Stimulated activated CD4-positive, alpha-beta T cell treated with anti-CD3 and anti-CD28 coated beads, Interleukin-2, amount 100 ng/mL, for 48 hours (primary cell): ENCODE data around the gene ADAMTS17.
A peak's percentile ranks its signal among the peaks of the same experiment; 100 is the strongest.

ENCODE experiments used
- DNase-seq, 2 donors: peaks; one replicate each; pipeline ENCODE4 v3.0.0-alpha.2; 2020

The ADAMTS17 gene

DNA sequence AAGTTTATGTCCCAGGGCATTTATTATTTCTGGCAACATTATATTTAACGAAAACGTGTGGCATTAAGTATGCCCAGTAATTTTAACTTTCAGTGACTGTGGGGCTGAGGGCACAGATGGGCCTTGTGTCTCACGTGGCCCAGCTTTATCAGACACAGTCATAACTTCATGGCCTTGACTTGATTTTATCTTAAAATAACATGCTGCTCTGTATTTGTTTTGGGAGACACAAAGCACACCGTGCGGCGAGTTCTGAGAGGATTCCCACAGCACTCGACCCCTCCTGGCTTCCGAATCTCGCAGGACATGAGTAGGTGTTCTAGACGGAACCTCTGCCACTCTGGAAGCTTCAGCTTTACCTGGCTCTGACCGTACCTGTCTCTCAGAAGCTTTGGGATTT lies 180.8 kb downstream of the ADAMTS17 start:
- DNase-seq: no peak

DNA sequence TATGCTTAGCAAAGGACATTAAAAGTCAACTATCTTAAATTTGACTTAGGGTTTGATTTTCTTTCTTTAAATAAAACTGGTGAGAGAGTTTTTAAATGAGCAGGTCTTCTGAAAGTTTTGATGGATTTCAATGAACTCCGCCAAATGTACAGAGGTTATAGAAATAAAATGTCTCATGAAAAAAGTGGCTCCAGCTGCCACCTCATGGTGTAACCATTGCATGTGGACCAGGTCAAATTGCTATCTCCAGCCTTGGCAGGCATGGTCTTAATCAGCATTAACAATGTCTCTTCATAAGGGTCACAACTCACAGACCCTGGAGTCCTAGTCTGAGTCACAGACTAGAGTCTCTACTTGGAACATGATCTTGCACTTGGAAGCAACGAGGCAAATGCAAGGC lies 182.3 kb downstream of the ADAMTS17 start:
- no peak for DNase-seq

DNA sequence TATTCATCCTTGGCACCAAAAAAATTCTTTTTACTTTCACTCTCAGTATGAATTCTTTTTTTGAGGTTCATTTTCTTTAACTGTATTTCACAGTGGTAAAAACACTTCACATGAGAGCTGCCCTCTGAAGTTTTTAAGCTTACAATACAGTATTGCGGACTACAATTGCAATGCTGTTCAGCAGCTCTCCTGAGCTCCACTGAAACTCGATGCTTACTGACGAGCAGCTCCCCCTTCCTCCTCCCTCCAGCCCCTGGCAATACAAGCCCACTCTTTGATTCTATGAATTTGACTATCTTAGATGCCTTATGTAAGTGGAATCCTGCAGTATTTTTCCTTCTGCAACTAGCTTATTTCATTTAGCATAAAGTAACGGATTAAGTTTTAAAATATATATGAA lies 183.4 kb downstream of the ADAMTS17 start:
- no peak for DNase-seq

DNA sequence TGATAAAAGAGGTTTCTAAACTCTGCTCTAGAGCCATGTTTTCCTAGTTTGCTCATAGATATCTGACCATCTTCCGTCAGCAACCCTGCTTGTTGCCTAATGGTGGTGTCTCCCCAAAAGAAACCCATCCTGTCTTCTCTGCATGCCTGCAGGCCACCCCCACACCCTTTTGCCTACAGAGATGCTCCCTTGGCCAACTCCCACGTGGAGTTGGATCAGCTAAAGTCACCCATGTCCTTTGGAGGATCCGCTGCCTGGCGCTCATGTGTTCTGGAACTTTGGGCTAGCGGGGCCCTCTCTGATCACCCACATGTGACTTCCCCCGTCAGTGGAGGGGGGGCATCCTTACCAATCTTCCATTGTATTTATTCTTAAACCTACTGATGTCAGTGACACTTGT lies 185.6 kb downstream of the ADAMTS17 start:
- DNase-seq: no peak

DNA sequence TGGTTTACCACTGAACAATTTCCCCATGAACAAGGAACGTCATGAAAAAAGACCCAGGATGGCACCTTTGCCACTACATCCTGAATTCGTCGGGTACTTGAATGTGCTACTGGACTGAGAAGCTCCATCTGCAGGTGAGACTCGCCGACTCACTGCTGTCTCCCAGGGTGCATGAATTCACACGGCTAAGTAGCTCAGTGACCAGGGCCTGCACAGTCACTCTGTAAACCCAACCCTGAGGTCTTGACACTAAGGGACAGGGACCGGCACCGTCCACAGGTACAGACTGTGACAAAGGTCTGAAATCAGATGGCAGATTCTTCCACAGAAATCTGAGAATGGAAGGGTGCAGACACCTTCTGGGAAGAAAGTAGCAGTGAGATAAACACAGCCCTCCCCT lies 187.4 kb downstream of the ADAMTS17 start:
- no peak for DNase-seq

DNA sequence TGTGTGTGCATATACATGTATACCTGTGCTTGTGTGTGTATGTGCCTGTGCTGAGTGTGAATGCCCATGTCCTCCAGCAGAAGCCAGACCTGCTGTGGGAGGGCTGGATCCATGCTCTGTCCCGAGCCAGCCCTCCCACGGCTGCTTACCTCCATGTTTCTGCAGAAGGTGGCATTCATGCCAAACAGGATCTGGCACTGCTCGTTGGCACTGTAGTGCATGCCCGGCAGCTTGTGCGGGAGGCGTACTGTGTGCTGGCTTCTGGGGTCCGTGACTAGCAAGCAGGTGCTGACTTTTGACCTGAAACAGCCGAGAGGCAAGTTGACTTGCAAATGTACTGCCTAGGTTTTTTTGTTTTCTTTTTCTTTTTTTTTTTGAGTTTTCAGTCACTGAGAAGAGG lies 189.3 kb downstream of the ADAMTS17 start:
- no peak for DNase-seq

DNA sequence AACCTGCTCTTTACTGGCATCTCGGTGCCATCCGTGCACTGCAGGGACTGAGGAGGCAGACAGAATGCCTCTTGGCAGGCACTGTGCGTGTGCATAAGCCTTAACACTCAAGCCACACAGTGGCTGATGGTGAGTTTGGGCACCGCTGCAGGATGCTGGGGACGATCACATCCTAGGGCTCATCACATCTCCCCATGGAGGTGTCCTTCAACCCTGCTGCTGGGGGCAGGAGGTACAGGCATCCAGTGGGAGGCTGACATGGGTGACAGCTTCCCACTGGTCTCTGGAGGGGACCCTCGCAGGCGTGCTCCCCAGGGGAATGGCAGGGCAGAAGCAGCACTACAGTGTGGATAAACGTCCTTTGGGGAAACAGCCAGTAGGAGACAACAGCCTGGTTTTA lies 190.9 kb downstream of the ADAMTS17 start:
- no peak for DNase-seq

DNA sequence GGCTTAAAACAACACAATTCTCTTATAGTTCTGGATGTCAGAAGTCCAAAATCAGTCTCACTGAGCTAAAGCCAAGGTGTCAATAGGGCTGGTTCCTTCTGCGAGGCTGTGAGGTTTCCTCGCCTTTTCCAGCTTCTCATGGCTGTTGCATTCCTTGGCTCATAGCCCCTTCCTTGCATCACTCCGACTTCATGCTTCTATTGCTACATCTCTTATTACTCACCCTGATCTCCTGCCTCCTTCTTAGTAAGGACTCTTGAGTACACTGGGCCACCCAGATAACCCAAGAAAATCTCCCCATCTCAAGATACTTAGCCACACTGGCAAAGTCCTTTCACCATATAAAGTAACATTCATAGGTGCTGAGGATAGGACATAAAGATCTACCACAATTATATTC lies 193.9 kb downstream of the ADAMTS17 start:
- DNase-seq: no peak

DNA sequence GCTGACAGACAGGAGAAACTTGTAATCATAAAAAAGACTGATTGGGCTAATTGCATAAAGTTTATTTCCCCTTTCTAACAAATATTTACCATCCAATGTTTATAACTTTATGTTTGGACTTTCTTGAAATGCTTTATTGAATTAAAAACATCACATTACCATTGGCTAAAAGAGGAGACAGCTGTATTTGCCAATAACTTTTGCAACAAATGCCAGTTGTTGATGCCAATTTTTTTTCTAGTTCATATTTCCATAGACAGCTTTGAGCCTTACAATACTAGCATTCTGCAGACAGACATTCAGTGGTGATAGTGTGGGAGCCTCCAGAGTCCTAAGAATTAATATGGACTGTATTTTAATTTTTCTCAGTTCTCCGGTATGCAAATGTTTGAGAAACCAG lies 198.4 kb downstream of the ADAMTS17 start:
- DNase-seq: no peak

DNA sequence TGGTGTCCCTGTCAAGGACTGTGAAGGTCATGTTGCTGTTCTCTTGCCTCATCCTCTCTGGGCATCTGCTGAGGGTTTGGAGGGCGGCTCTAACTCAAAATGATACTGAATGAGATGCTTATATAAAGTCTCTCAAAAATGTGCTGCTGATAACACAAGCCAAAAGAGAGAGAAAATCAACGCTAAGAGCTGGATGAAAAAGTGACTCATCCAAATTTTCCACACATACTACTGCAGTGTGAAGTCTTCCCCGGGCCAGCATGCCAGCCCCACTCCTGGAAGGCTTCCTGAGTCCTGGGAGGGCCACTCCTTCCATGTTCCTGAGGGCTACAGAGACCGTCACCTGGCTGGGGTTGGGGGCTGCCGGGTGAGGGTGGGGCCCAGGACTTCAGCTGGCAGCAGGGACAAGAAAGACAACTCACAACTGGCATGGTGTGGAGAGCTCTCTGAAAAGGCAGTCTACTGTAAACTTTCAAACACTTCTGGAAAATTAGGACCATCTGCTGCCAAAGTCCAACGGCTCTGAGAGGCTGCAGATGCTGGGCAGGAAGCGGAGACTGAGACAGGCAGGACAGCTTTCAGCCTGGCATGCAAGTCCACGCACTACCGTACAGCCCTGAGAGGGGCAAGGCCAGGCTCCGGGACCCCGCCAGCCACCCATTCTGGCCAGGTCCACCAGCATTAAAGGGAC lies 200.3 kb downstream of the ADAMTS17 start:
- DNase-seq: no peak

DNA sequence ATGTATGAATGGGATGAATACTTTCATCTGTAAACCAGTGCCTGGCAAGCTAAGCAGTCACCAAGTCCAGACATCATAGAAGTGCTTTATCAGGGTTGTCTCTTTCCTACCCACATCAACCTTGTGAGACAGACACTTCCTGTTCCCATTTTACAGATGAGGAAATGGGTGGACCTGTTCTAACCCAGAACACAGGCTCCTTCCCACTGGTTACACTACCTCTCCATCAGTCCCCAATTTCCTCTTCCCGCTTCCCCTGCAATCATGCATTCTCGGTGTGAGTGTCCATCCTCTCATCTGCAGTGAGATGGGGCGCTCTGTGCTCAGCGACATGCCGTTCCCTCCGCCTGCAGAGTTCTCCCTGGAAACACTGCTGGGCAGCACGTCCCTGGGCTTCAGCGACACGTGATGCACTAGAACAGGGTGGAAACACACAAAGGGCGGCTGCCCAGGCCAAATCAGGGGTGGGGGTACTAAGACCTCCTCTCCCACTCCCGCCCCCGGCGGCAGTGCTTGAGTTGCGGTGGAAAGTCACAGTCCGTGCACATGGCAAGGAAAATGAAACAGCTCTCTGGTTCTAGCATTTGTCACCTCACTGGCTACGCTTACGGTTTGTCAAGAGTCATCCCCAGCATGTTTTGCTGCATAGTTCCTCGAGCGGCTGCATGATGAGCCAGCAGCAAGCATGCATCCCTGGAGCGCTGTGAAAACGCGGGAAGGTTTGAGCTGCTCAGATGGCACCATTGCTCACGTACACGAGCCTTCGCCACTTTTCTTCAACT lies 201.1 kb downstream of the ADAMTS17 start:
- DNase-seq: no peak

DNA sequence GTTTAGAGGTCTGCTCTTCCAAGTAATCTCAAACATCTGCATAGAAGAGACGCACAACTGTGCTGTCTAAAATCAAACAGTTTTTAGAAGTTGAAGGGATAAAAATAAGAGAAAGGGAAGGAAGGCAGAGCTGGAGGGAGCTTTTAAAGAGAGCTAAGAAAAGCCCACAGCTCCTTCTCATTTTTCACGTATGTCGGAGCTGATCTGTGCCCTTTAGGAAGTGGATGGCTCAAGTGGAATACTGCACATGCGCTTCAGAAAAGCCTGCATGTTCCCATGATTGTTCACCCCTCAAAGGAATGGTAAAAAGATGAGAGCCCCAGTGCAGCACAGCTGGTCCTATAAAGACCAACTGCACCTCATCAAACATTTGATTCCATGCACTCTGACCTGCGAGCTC lies 207.2 kb downstream of the ADAMTS17 start:
- DNase-seq: no peak

DNA sequence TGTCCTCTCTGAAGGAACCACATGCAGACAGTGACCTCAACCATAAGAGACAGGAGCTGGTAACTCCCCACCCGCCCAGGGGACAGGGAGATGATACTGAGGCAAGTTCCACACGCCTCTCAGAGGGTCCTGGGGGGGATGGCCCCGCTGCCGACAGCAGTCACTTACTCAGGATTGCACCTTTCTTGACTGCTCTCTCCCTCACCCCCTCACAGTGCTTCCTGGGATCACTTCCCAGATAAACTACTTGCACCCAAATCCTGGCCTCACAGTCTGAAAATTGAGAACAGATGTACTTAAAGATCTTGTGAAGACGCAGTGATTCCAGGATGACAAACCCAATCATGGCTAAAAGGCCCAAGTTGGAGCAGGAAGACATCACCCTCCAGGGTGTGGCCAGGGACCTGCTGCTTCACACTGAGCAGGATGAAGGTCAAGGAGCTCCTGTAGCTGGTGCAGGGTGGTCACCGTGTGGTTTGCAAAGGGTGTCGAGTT lies 207.6 kb downstream of the ADAMTS17 start:
- no peak for DNase-seq

DNA sequence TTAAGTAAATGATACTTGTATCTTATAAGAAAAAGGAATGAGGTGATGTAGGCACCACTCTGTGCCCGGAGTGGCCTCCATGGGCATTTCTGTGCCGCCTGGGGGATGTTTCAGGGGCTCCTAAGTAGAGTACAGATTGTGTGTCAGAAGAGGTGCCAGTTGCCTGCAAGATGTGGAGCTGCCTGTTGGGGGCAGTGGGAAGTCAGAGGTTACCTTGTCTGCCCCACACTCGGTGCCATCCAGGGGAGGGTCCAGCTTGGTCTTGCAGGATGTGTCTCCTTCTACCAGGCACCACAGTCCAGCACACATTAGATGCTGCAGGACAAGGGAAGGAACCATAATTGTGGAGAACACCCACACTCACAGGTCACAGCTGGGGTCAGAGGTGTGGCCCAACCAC lies 208.8 kb downstream of the ADAMTS17 start:
- no peak for DNase-seq

DNA sequence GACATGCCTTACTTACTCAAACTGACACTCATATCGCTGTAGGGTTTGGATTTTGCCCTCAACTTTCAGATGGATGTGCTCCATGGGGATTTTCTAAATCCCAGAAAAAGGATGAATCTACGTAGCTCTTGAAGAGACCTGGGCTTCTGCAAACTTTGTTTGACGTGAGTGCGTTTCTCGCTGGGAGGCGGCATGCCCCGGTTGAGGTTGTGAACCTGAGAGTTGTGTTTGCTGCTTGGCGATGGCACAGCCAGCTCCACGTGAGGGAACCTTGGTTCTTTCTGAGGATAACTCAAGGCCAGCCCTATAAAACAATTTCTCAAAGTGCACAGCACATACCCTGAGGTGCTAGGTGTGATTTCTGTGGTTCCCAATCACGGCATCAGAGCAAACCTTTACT lies 209.5 kb downstream of the ADAMTS17 start:
- DNase-seq: no peak

DNA sequence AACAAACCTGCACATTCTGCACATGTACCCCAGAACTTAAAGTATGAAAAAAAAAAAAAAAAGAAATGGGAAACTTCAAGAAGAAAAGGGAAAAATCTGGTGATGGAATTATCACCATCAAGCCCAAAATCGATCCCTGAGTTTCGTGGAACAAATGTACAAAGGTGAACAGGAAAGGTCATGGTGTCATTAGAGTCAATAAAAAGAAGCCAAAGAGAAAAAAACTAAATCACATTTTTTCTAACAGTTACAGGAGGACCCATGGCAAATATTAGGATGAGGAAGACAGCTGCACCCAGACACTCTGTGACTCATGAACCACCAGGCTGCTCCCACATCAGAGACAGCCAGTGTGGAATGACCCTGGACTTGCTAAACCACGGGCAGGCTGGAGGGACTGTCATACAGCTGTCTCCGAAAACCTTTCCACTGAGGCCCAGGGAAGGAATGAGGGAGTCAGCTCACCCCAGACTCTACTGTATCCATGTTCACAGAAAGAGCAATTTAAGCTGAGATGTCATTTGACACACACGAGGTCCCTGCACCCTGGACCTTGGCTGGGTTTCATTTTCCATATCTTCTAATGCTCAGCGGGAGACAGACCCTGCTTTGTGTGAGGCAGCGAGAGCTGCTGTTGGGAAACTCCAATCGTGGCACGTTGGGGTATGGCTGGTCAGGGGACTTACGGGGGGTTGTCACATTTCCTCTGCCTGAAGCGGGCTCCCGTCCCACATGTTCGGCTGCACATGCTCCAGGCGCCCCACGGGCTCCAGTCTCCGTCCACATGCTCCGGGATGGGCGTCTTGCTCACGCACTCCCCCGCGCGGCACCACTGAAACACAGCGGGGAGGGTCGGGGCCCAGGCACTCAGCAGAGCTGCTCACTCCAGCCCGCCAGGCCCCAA lies 210.2 kb downstream of the ADAMTS17 start:
- peak; percentile 25 to 41 for DNase-seq

DNA sequence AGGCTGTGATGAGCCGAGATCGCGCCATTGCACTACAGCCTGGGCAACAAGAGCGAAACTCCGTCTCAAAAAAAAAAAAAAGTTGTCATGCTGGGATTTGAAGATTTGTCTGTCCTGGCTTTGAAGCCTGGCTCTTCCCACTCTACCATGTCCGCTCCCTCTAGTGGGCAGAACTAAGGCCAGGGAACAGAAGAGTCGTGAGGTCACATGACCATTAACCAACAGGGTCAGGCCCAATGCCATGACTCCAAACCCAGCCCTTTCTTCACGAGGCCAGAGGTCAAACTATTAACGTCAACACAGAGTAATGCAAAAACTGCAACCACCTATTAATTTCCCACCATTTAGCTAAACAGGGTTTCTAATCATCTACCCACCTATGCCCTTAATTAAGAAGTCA lies 212.1 kb downstream of the ADAMTS17 start:
- DNase-seq: no peak

DNA sequence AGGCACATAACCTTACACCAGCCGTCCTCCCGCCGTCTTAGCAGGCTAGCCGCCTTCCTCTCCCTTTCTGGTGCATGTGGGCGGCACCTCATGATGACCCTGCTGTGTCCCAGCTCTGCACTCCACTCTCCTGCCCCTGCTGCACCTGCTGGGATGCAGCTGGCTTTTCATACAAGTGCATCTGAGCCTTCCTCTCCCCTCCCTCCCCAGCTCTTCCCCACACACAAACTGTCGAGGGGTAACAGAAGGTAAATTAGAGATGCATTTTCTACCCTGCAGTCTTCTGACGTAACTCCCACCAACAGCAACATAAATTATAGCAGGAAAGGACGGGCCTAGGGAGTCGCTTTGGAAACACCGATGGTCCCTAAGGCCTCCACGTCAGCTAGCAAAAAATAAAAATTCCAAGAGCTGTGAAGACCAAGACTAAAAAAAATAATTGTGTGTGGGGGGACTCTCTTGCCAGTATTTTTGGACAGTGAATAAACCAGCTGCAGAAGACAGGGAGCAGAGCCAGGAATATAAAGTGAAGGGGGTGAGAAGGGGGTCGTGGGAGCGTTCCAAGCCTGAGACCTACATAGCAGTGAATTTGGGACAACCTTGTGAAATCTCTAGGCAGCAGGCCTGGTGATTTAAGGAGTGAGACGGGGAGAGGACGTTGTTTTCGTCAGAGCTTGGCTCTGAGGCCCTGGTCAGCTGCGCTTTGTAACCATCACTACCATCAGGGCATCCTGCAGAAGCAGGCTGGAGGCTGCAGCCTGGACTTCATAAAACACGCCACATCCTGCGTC lies 216.2 kb downstream of the ADAMTS17 start:
- no peak for DNase-seq

DNA sequence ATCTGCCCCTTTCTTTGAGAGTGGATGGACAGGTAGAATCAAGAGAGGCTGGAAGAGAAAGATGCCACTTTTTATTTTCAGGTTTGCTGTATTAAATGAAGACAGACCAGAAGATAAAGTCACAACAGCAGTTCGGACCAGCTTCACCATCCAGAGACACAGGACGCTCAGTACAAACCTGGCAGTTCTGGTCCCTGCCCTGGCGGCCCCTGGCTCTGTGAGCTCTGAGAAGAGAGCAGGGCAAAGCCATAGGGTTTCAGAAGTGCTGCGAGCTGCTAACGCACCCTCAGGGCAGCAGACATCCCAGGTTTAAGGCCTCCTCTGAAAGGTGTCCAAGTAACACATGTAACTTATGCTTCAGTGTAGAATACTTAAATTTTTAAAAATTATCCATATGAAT lies 216.8 kb downstream of the ADAMTS17 start:
- DNase-seq: no peak

DNA sequence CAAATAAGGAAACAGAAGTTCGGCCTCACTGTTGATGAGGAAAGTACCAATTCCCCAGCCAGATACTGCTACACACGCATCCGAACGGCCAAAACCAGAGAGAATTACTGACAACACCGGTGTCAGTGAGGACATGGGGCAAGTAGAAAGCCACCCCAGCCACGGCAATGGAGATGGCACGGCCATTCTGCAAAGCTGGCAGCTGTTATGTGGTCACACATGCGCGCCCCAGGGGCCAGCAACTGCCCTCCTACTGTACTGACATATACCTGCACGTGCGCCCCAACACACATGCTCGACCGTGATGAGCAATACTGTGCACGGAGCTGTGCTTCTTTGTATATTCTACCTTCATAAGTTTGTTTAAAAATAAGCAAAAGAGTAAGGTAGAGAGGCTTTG lies 217.4 kb downstream of the ADAMTS17 start:
- no peak for DNase-seq

DNA sequence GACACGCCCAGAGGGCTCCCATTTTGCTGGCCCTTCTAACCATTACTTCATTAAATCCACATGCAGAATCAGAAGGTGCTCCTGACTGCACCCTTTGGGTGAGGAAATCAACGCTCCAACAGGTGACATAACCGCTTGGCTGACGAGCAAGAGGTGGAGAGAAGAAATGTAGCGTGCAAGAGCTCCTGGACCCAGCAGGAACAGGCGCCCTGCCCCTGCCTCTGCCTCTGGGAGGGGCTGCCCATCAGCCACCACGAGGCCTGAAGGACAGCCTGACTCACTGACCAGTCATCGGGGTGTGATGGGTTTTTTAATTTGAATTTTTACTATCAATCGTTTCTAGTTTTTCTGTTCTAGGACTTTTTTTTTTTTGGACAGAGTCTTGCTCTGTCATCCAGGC lies 218.2 kb downstream of the ADAMTS17 start:
- no peak for DNase-seq

DNA sequence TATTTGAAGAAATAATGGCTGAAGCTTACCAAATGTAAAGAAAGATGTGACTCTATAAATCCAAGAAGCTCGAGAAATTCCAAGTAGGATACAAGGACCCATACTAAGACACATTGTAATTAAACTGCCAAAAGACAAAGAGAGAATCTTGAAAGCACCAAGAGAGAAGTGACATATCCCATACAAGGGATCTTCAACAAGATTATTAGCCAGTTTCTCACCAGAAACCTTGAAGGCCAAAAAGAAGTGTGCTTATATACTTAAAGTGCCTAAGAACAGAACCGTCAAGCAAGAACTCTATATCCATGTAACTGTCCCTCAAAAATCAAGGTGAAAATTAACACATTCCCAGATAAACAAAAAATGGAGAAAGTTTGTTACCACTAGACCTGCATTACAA lies 220.5 kb downstream of the ADAMTS17 start:
- no peak for DNase-seq

DNA sequence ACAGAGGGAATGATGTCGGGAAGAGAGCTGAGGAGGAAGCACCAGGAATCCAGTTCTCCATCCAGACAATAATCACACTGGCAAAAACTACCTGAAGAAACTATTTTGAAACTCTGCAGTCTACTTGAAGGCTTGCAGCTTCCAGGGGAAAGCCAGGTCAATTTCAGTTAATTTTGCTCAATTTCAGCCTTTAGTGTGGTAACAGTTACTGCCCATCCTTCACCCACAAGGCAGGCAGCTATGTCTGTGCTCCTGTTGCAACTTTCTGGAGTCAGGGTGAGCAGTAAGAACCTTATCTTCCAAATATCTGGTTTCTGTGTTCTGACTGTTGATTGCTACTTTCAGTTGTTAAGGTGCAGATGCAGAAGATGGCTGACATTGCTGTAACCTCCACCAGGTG lies 221.7 kb downstream of the ADAMTS17 start:
- no peak for DNase-seq
